ENCODE data around the gene FAM200A. TPM values are rescaled to one million over a fixed set of nuclear protein-coding genes. Genes with fewer than 3 reads are reported as not detected.

The FAM200A gene
- total and polyA plus RNA-seq, 2 of the 13 experiments (the other 11 are each of a cell fraction or from before 2014, with no cell fraction given): 4.7 to 6.3 TPM

GRCh38 chr7:99558306-99559174 is 6.6 kb upstream of the FAM200A start, which contains the start of gene ZNF655:
Gene ZNF655 (plus strand): TSS chr7:99558642. CDS start chr7:99560560, 1,918 bp downstream.
- H3K27ac ChIP-seq (ENCODE audit: extremely low read length, insufficient read depth, low read length): peak within 1 kb of the TSS; percentile 95
- intact Hi-C loops (cut with micrococcal nuclease; ENCODE audit: unreplicated experiment): loop anchor here (2.0 to 5.0 kb wide), 2 partner anchors 56 to 58 kb away; partner anchors contain the start of genes ZKSCAN5, ZNF394 and ZSCAN25
- ChIA-PET POLR2A (interaction anchor here (0.6 to 3.6 kb wide), 22 partner anchors 13 to 432 kb away, joined by 3 to 42 read pairs (median 5); partner anchors contain the start of genes AZGP1, ZKSCAN5, ZNF394 and ZSCAN25), CTCF (ENCODE audit: low intra/inter-chr PET ratio, low total read pairs) (no interaction called here)
- no TSS peak for BruUV-seq (replicated peaks)
- H3K27me3 ChIP-seq (ENCODE audit: control insufficient read depth in 1 of 2, insufficient read depth in 2 of 2, low read length in 2 of 2): no peaks in the 10 kb centered on the region; a peak in 1 of 5 replicates
- no peaks in the 10 kb centered on the region for H3K9me3 ChIP-seq (ENCODE audit: low read length)
- peak; percentile 96 for ATAC-seq
- in situ Hi-C loops (cut with HindIII; ENCODE audit: extremely low pct_ligation_motif_present, low pct_unique_long_range_greater_than_20kb): no loop called here
- H3K4me1 ChIP-seq (ENCODE audit: insufficient read depth, low read length): peaks cover 43% of the 10 kb centered on the region
- peak within 1 kb of the TSS; percentile 87 to 99 (median 98) for H3K4me3 ChIP-seq (replicated peaks in 1 of 3; ENCODE audit: insufficient read depth in 1 of 3, low read depth in 2 of 3, low read length in 3 of 3)
- no peak within 1 kb of the TSS for H2AFZ ChIP-seq (ENCODE audit: low read length)
- H3K36me3 ChIP-seq (replicated peaks in 1 of 2; ENCODE audit: control insufficient read depth in 1 of 2, insufficient read depth in 2 of 2, low read length in 2 of 2): peaks cover 11 to 45% of the 10 kb centered on the region in 2 experiments
- 0% methylated on average over 17 of the region's 73 CpGs for WGBS (ENCODE audit: low lambda C conversion rate)
- H3K4me2 ChIP-seq (ENCODE audit: low read depth, low read length): peak within 1 kb of the TSS; percentile 88
- FAIRE-seq: no peak
- H3K79me2 ChIP-seq (ENCODE audit: insufficient read depth, low read length): peaks cover 46% of the 10 kb centered on the region
- peak; percentile 90 for DNase-seq (ENCODE audit: low spot score)
- H4K20me1 ChIP-seq (ENCODE audit: insufficient read depth, low read length): peaks cover 5% of the 10 kb centered on the region; the same call in 1 of the 2 replicates
- H3K9ac ChIP-seq (ENCODE audit: insufficient read depth, low read depth, low read length): peak within 1 kb of the TSS; percentile 100
- TF ChIP-seq TSC22D2 (CRISPR knock-in tag; IDR thresholded peaks at IDR 0.05; ENCODE audit: borderline replicate concordance) (peak; percentile 65; the same call in 1 of the 2 replicates), MXI1 (IDR thresholded peaks at IDR 0.05; ENCODE audit: borderline replicate concordance, low read depth, low read length) (peak; percentile 70; the same call in 1 of the 3 replicates), ZFY (CRISPR knock-in tag; IDR thresholded peaks at IDR 0.05) (peak; percentile 95), ZNF251 (CRISPR knock-in tag; IDR thresholded peaks at IDR 0.05) (no peak)
- TF ChIP-seq, protein P1, sequence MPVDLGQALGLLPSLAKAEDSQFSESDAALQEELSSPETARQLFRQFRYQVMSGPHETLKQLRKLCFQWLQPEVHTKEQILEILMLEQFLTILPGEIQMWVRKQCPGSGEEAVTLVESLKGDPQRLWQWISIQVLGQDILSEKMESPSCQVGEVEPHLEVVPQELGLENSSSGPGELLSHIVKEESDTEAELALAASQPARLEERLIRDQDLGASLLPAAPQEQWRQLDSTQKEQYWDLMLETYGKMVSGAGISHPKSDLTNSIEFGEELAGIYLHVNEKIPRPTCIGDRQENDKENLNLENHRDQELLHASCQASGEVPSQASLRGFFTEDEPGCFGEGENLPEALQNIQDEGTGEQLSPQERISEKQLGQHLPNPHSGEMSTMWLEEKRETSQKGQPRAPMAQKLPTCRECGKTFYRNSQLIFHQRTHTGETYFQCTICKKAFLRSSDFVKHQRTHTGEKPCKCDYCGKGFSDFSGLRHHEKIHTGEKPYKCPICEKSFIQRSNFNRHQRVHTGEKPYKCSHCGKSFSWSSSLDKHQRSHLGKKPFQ (CRISPR knock-in tag; IDR thresholded peaks at IDR 0.05; ENCODE audit: insufficient replicate concordance): no peak
- TF ChIP-seq, protein P2, sequence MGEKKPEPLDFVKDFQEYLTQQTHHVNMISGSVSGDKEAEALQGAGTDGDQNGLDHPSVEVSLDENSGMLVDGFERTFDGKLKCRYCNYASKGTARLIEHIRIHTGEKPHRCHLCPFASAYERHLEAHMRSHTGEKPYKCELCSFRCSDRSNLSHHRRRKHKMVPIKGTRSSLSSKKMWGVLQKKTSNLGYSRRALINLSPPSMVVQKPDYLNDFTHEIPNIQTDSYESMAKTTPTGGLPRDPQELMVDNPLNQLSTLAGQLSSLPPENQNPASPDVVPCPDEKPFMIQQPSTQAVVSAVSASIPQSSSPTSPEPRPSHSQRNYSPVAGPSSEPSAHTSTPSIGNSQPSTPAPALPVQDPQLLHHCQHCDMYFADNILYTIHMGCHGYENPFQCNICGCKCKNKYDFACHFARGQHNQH (CRISPR knock-in tag; IDR thresholded peaks at IDR 0.05): peak; percentile 61
- TF ChIP-seq, protein P3, sequence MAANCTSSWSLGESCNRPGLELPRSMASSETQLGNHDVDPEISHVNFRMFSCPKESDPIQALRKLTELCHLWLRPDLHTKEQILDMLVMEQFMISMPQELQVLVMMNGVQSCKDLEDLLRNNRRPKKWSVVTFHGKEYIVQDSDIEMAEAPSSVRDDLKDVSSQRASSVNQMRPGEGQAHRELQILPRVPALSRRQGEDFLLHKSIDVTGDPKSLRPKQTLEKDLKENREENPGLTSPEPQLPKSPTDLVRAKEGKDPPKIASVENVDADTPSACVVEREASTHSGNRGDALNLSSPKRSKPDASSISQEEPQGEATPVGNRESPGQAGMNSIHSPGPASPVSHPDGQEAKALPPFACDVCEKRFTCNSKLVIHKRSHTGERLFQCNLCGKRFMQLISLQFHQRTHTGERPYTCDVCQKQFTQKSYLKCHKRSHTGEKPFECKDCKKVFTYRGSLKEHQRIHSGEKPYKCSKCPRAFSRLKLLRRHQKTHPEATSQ (CRISPR knock-in tag; IDR thresholded peaks at IDR 0.05; ENCODE audit: borderline replicate concordance): peak; percentile 27; the same call in 1 of the 2 replicates
- TF ChIP-seq, protein P4, sequence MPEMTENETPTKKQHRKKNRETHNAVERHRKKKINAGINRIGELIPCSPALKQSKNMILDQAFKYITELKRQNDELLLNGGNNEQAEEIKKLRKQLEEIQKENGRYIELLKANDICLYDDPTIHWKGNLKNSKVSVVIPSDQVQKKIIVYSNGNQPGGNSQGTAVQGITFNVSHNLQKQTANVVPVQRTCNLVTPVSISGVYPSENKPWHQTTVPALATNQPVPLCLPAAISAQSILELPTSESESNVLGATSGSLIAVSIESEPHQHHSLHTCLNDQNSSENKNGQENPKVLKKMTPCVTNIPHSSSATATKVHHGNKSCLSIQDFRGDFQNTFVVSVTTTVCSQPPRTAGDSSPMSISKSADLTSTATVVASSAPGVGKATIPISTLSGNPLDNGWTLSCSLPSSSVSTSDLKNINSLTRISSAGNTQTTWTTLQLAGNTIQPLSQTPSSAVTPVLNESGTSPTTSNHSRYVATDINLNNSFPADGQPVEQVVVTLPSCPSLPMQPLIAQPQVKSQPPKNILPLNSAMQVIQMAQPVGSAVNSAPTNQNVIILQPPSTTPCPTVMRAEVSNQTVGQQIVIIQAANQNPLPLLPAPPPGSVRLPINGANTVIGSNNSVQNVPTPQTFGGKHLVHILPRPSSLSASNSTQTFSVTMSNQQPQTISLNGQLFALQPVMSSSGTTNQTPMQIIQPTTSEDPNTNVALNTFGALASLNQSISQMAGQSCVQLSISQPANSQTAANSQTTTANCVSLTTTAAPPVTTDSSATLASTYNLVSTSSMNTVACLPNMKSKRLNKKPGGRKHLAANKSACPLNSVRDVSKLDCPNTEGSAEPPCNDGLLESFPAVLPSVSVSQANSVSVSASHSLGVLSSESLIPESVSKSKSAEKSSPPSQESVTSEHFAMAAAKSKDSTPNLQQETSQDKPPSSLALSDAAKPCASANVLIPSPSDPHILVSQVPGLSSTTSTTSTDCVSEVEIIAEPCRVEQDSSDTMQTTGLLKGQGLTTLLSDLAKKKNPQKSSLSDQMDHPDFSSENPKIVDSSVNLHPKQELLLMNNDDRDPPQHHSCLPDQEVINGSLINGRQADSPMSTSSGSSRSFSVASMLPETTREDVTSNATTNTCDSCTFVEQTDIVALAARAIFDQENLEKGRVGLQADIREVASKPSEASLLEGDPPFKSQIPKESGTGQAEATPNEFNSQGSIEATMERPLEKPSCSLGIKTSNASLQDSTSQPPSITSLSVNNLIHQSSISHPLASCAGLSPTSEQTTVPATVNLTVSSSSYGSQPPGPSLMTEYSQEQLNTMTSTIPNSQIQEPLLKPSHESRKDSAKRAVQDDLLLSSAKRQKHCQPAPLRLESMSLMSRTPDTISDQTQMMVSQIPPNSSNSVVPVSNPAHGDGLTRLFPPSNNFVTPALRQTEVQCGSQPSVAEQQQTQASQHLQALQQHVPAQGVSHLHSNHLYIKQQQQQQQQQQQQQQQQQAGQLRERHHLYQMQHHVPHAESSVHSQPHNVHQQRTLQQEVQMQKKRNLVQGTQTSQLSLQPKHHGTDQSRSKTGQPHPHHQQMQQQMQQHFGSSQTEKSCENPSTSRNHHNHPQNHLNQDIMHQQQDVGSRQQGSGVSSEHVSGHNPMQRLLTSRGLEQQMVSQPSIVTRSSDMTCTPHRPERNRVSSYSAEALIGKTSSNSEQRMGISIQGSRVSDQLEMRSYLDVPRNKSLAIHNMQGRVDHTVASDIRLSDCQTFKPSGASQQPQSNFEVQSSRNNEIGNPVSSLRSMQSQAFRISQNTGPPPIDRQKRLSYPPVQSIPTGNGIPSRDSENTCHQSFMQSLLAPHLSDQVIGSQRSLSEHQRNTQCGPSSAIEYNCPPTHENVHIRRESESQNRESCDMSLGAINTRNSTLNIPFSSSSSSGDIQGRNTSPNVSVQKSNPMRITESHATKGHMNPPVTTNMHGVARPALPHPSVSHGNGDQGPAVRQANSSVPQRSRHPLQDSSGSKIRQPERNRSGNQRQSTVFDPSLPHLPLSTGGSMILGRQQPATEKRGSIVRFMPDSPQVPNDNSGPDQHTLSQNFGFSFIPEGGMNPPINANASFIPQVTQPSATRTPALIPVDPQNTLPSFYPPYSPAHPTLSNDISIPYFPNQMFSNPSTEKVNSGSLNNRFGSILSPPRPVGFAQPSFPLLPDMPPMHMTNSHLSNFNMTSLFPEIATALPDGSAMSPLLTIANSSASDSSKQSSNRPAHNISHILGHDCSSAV (CRISPR knock-in tag; IDR thresholded peaks at IDR 0.05; ENCODE audit: borderline replicate concordance): 0 out of 2 replicates have a peak, but pooled peaks have one; percentile 65

Measured in HepG2 (cell line).